HG02852 (cell line): Measurements from ENCODE around the gene PLA2G3.

Source experiments
- ATAC-seq: cut with Tn5 transposase; IDR thresholded peaks from one replicate; pipeline ENCODE4 v1.9.1; 2021; ENCODE audit warnings: mild to moderate bottlenecking, moderate library complexity; ENCODE audit not compliant: unreplicated experiment

The PLA2G3 gene

DNA sequence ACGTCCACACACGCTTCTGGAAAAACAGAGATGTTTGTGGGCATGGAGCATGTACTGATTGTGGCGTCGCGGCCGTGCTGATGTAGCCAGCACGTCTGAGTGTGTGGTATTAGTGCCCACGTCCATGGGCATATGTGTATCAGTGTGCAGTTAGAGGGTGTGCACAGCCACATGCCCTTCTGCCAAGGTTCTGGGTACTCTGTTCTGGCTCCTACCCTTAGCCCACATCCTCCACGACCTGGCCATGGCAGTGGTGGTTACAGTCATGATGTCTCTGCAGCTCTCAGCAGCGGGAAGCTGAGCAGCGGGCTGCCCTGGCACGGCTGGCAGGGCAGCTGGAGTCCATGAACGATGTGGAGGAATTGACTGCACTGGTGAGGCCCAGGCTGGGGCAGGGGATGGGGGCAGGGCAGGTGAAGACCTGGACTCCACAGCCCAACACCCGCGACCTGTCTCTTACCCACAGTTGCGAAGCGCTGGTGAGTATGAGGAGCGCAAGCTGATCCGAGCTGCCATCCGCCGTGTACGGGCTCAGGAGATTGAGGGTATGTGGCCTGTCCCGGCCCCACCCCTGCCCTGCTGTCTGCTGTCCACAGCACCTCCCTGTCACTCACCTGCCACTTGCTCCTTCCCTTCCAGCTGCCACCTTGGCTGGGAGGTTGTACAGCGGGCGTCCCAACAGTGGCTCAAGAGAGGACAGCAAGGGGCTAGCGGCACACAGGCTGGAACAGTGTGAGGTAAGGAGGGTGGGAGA, 51.9 kb downstream of the PLA2G3 start:
- no peak for ATAC-seq

DNA sequence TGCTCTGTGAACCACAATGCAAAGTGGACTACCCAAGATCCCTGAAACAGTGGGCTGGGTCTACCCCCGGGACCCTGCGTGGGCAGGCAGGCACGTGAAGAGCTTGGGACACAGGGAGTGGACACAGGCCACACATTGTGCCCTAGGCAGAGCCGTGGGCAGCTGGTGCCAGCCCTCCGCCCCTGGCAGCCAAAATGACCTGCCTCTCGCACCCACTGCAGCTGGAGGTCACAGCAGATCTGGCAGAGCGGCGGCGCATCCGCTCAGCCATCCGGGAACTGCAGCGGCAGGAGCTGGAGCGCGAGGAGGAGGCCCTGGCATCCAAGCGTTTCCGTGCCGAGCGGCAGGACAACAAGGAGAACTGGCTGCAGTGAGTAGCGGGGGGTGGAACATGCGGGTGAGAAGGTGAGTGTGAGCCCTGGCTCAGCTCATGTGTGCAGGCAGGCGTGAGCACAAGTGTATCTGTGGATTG, 52.5 kb downstream of the PLA2G3 start:
- no peak for ATAC-seq

DNA sequence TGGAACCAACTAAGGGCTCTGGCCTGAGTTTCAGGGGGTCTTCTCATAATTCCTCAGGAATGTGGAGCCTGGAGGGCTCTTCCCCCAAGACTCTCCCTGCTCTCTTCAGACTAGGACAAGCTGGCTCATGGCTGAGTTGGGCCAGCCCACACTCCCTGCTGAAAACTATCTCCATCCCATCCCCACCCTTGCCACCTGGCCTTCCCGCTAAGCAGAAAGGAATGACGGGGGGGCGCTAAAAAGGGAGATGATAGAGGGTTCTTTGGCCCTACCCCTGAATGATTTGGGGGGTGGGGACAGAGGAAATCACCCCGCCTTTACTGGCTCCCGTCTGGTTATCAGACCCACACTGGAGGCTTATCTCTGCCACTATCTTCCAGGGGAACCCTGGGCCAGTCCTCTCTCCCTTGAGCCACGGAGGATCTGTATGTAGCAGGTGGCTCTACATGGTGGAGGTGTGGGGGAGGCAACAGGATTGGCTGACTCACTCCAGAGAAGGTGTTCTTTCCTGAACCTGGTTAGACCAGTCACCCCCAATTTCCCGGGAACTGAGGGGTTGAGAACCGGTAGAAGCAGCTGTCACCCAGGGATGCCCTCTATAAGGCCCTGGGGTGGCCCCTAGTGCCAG, 53.5 kb downstream of the PLA2G3 start:
- no peak for ATAC-seq

DNA sequence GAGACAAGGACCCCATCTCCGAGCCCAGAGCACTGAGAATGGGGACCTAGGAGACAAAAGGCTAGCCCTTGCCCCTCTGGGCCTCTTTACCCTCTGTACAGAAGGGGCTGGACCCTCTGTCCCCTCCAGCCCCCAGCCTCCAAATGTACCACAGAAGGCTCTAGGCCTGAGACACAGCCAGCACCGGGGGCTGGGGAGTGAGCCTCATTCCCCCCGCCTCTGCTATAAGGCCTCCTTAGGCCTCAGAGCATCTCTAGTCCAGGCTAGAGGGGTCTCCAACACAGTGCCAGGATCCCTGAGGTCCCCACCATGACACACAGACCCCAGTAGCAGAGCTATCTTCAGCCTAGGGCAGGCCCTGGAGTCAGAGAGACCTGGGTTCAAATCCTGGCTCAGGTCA, 54.4 kb downstream of the PLA2G3 start:
- no peak for ATAC-seq

DNA sequence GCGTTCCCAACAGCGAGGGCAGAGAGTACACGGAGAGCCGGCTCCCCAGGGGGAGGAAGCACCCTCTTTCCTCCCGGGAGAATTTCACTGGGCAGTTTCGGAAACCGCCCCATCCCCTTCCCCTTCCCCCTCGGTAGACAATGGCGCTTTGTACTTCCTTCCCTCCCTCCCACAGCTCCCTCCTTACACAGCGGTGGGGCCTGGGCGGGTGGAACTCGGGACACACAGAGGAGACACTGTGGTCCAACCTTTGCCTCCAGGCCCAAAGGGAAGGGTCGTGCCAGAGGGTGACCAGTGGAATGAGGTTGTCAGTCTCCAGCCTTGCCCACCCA, 54.8 kb downstream of the PLA2G3 start:
- no peak for ATAC-seq

DNA sequence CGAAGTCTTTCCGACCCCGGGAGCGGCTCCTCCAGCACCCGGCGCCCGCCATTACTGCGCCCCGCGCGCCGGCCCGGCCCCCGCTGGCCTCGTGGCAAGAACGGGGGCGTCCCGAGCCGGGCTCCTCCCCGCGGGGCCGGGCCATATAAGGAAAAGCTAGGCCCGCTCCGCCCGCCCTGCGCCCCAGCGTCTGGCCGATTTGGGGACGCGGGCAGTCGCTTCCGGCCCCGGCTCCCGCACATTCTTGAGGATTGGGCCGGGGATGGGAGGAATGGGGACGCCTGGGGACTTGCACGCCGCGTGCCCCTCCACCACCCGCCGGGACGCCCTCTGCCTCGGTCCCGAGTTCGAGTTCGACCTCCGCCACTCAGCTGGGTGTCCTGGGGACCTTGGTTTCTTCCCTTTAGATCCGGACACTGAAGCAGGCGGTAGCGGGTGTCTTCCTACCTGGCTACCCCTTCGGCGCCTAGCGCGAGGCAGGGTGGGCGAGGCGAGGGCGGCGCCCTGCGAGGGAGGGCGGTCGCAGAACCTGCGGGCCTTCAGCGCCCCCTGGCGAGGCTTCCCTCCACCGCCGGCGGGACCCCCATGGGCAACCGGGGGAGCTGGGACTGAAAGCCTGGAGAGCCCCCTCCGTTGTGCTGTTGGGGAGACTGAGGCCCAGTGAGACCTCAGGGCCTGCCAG, 55.4 kb downstream of the PLA2G3 start:
- ATAC-seq, result peak; percentile 66
